Fibroblast of lung (primary cell): ENCODE results near the gene RPH3AL. TPM values are rescaled to one million over a fixed set of nuclear protein-coding genes. Genes with fewer than 3 reads are reported as not detected.
A peak's percentile ranks its signal among the peaks of the same experiment; 100 is the strongest.

Experiments used
- DNase-seq, 2 donors: peaks; one replicate each; pipeline versions ENCODE4 v3.0.0 to v3.0.0-alpha.2; 2010; ENCODE audit warnings: low read depth in 2 of 2
- H2AFZ ChIP-seq: 2 replicates; pipeline ENCODE4 v1.5.1; 2012; ENCODE audit warnings: low read length, control low read depth, inconsistent platforms
- H3K27ac ChIP-seq: 2 replicates; pipeline ENCODE4 v1.5.1; 2011; ENCODE audit warnings: low read length, control low read depth; ENCODE audit not compliant: insufficient read depth
- H3K27me3 ChIP-seq: 2 replicates; pipeline ENCODE4 v1.5.1; 2011; ENCODE audit warnings: mild to moderate bottlenecking, low read length; ENCODE audit not compliant: control insufficient read depth, insufficient read depth
- H3K36me3 ChIP-seq: 2 replicates; pipeline ENCODE4 v1.5.1; 2011; ENCODE audit warnings: low read length; ENCODE audit not compliant: control insufficient read depth, insufficient read depth
- H3K4me1 ChIP-seq: 2 replicates; pipeline ENCODE4 v1.5.1; 2011; ENCODE audit warnings: low read length; ENCODE audit not compliant: control insufficient read depth, insufficient read depth; ENCODE audit errors: extremely low read depth
- H3K4me2 ChIP-seq: 2 replicates; pipeline ENCODE4 v1.5.1; 2011; ENCODE audit warnings: low read length, control low read depth; ENCODE audit not compliant: insufficient read depth; ENCODE audit errors: extremely low read depth
- H3K4me3 ChIP-seq, 4 experiments: fragments of 200-600 bp in 1 of 4; sonication (generic) in 1 of 4; replicated peaks in 1 of 4; 2 replicates each; pipeline ENCODE4 v1.5.1; 2011 to 2016; ENCODE audit warnings: low read length in 4 of 4, low read depth in 3 of 4, mild to moderate bottlenecking in 3 of 4, control low read depth in 2 of 4, inconsistent platforms in 1 of 4, mixed read lengths in 1 of 4; ENCODE audit not compliant: insufficient read depth in 1 of 4; ENCODE audit errors: control extremely low read depth in 1 of 4
- H3K79me2 ChIP-seq: 2 replicates; pipeline ENCODE4 v1.5.1; 2012; ENCODE audit warnings: mild to moderate bottlenecking, low read length, inconsistent platforms; ENCODE audit not compliant: control insufficient read depth, insufficient read depth
- H3K9ac ChIP-seq: 2 replicates; pipeline ENCODE4 v1.5.1; 2011; ENCODE audit warnings: mild to moderate bottlenecking, low read length, control low read depth; ENCODE audit not compliant: insufficient read depth
- H3K9me3 ChIP-seq: 2 replicates; pipeline ENCODE4 v1.5.1; 2012; ENCODE audit warnings: low read depth, low read length; ENCODE audit not compliant: control insufficient read depth, insufficient read depth
- H4K20me1 ChIP-seq: 2 replicates; pipeline ENCODE4 v1.5.1; 2011; ENCODE audit warnings: low read length; ENCODE audit not compliant: control insufficient read depth, insufficient read depth; ENCODE audit errors: extremely low read depth
- EZH2 ChIP-seq: IDR thresholded peaks from 2 replicates; pipeline ENCODE4 v1.5.1; 2012; ENCODE audit warnings: low read length, control low read depth, mild to moderate bottlenecking; ENCODE audit errors: missing control alignments
- polyA plus RNA-seq, 2 donors: library from polyadenylated mRNA; depleted of rRNA in 1 of 2; stranded (reverse) in 1 of 2; unstranded in 1 of 2; fragments of >200 nt; gene quantifications; 2 replicates each; pipeline ENCODE4 v1.2.1, GENCODE V29; 2011 to 2012; ENCODE audit warnings: missing spikeins in 1 of 2
- total RNA-seq: library from RNA; depleted of rRNA; stranded (reverse); fragments of >200 nt; gene quantifications from 2 replicates; pipeline ENCODE4 v1.2.1, GENCODE V29; 2014
- TF ChIP-seq, protein P1 (sequence below), 2 donors: IDR thresholded peaks in 1 of 2; conservative IDR thresholded peaks in 1 of 2; 1 replicate in 1 of 2; 2 replicates in 1 of 2; pipeline ENCODE4 v1.5.1; 2011 to 2012; ENCODE audit warnings: low read length in 2 of 2, control low read depth in 1 of 2, inconsistent platforms in 1 of 2, low read depth in 1 of 2, mild to moderate bottlenecking in 1 of 2

RPH3AL gene
- total and polyA plus RNA-seq, 2 donors (not counting 1 experiment from before 2014, with no cell fraction given), result 0.49 to 3.0 TPM

DNA sequence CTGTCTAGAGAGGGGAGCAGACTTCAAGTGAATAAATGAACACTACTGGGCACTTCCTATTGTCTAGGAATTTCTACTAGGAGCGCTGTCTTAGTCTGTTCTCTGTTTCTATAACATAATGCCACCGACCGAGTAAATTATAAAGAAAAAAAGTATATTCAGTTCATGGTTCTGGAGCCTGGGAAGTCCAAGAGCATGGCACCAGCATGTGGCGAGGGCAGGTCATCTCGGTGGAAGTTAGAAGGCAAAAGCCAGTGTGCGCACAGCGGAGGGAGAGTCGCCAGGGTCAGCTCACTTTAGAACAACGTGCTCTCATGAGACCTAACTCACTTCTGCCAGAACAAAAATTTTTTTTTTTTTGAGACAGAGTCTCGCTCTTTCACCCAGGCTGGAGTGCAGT is 35.5 kb upstream of the RPH3AL start:
- Histone ChIP-seq H3K4me2 (no peak overlapping the region), H3K36me3 (no peaks in the 10 kb centered on the region), H3K4me1 (no peaks in the 10 kb centered on the region), H3K27me3 (no peaks in the 10 kb centered on the region), H3K9me3 (no peaks in the 10 kb centered on the region), H2AFZ (no peak overlapping the region), H3K27ac (no peak overlapping the region), H3K4me3 (no peak overlapping the region), H3K9ac (no peak overlapping the region), H3K79me2 (no peaks in the 10 kb centered on the region), H4K20me1 (no peaks in the 10 kb centered on the region)
- TF ChIP-seq EZH2, result no peak
- TF ChIP-seq, protein P1, sequence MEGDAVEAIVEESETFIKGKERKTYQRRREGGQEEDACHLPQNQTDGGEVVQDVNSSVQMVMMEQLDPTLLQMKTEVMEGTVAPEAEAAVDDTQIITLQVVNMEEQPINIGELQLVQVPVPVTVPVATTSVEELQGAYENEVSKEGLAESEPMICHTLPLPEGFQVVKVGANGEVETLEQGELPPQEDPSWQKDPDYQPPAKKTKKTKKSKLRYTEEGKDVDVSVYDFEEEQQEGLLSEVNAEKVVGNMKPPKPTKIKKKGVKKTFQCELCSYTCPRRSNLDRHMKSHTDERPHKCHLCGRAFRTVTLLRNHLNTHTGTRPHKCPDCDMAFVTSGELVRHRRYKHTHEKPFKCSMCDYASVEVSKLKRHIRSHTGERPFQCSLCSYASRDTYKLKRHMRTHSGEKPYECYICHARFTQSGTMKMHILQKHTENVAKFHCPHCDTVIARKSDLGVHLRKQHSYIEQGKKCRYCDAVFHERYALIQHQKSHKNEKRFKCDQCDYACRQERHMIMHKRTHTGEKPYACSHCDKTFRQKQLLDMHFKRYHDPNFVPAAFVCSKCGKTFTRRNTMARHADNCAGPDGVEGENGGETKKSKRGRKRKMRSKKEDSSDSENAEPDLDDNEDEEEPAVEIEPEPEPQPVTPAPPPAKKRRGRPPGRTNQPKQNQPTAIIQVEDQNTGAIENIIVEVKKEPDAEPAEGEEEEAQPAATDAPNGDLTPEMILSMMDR (conservative IDR thresholded peaks at IDR 0.05 in 1 of 2, IDR thresholded peaks at IDR 0.05 in 1 of 2; ENCODE audit: low read depth in 1 of 2, low read length in 2 of 2), result no peak
- DNase-seq, result no peak

DNA sequence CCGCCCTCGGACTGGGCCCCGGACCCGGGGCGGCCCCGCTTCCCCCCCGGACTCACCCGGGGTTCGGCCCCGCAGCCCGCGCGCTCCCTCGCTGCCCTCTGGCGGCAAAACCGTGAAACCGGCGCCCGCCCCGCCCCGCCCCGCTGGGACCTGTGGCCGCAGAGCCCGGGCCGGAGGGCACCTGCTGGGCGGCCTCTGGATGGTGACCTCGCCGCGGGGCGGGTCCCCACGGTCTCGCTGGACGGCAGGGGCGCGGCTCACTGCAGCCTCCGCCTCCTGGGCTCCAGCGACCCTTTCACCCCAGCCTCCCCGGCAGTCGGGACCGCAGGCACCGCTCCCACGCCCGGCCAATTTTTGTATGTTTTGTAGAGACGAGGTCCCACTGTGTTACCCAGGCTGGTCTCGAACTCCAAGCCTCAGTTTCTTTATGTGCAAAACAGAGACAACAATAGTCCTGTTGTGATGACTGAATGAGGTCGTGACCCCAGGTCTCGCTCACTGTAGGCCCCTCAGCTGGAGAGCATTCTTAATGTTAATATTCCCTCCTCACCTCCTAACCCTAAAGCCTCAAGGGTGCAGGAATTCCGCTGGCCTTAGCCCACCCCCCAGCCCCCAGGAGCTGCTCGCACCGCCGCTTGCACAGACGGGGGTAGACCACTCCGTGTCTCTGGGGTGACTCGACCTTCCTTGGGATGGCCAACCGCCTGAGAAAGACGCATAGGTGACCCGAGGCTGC is 33.7 kb upstream of the RPH3AL start:
- Histone ChIP-seq H3K4me1 (no peaks in the 10 kb centered on the region), H3K9me3 (no peaks in the 10 kb centered on the region), H4K20me1 (no peaks in the 10 kb centered on the region), H2AFZ (no peak overlapping the region), H3K9ac (no peak overlapping the region), H3K79me2 (no peaks in the 10 kb centered on the region), H3K4me3 (peak overlapping the region in 1 of 4 experiments; percentile 7), H3K27me3 (no peaks in the 10 kb centered on the region), H3K36me3 (no peaks in the 10 kb centered on the region), H3K4me2 (no peak overlapping the region), H3K27ac (no peak overlapping the region)
- TF ChIP-seq, protein P1 (conservative IDR thresholded peaks at IDR 0.05 in 1 of 2, IDR thresholded peaks at IDR 0.05 in 1 of 2; ENCODE audit: low read depth in 1 of 2, low read length in 2 of 2), result peak in 1 of 2 donors; percentile 16
- peak; percentile 44 for TF ChIP-seq EZH2
- DNase-seq, result peak in 1 of 2 donors; percentile 23

DNA sequence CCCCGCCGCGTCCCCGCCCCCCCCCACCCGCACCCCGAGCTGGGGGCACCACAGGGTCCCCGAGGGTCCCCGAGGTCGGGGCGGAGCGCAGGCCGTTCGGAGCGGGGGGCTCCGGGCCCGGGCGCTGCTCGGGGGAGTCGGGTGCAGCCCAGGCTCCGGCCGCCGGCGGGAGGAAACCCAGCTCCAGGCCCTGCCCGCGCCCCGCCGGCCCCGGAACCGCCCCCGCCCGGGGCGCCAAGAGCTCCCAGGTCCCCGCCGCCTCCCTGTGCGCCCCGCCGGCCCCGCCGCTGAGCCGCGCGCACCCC is 33.2 kb upstream of the RPH3AL start:
- Histone ChIP-seq H3K4me2 (no peak overlapping the region), H3K36me3 (no peaks in the 10 kb centered on the region), H3K79me2 (no peaks in the 10 kb centered on the region), H3K27ac (no peak overlapping the region), H3K4me1 (no peaks in the 10 kb centered on the region), H2AFZ (no peak overlapping the region), H3K9ac (no peak overlapping the region), H3K4me3 (peak overlapping the region in 2 of 4 experiments; percentile 10 to 40), H3K9me3 (no peaks in the 10 kb centered on the region), H4K20me1 (no peaks in the 10 kb centered on the region), H3K27me3 (no peaks in the 10 kb centered on the region)
- TF ChIP-seq, protein P1 (conservative IDR thresholded peaks at IDR 0.05 in 1 of 2, IDR thresholded peaks at IDR 0.05 in 1 of 2; ENCODE audit: low read depth in 1 of 2, low read length in 2 of 2), result no peak
- TF ChIP-seq EZH2, result no peak
- no peak for DNase-seq
